CD4-positive, alpha-beta T cell treated with Interleukin-6 at 100 ng/mL for 8 hours (primary cell): ENCODE measurements around the gene ADNP2.
A peak's percentile ranks its signal among the peaks of the same experiment; 100 is the strongest.

Experiments used
- DNase-seq: peaks from one replicate; pipeline ENCODE4 v3.0.0-alpha.2; 2020; ENCODE audit warnings: mixed read lengths, low spot score

Gene ADNP2

GRCh38 chr18:80108739-80109675, at the start of gene ADNP2:
ADNP2 (plus strand) TSS chr18:80109262; CDS start chr18:80117543, 8,281 bp downstream.
- DNase-seq: peak; percentile 77

- no peak for DNase-seq
Observed at GRCh38 chr18:80059945-80060344, 49.1 kb upstream of the ADNP2 start.

GRCh38 chr18:80065705-80066104, 43.4 kb upstream of the ADNP2 start:
- no peak for DNase-seq

GRCh38 chr18:80067321-80067720, 41.7 kb upstream of the ADNP2 start:
- no peak for DNase-seq

GRCh38 chr18:80067897-80068296, 41.2 kb upstream of the ADNP2 start:
- no peak for DNase-seq

GRCh38 chr18:80068571-80069272, 40.3 kb upstream of the ADNP2 start:
- no peak for DNase-seq

- no peak for DNase-seq
Observed at GRCh38 chr18:80070825-80071224, 38.2 kb upstream of the ADNP2 start.

GRCh38 chr18:80074183-80074582, 34.9 kb upstream of the ADNP2 start:
- no peak for DNase-seq

- DNase-seq: no peak
Observed at GRCh38 chr18:80074697-80075096, 34.4 kb upstream of the ADNP2 start.

GRCh38 chr18:80075940-80076339, 33.1 kb upstream of the ADNP2 start:
- no peak for DNase-seq

- DNase-seq: no peak
Observed at GRCh38 chr18:80076379-80076778, 32.7 kb upstream of the ADNP2 start.

GRCh38 chr18:80077873-80078272, 31.2 kb upstream of the ADNP2 start:
- no peak for DNase-seq

GRCh38 chr18:80086281-80086680, 22.8 kb upstream of the ADNP2 start:
- DNase-seq: no peak

- DNase-seq: no peak
Observed at GRCh38 chr18:80088036-80088435, 21.0 kb upstream of the ADNP2 start.

GRCh38 chr18:80088823-80089222, 20.2 kb upstream of the ADNP2 start:
- DNase-seq: no peak

- DNase-seq: no peak
Observed at GRCh38 chr18:80095414-80095813, 13.6 kb upstream of the ADNP2 start.

- no peak for DNase-seq
Observed at GRCh38 chr18:80096032-80096565, 13.0 kb upstream of the ADNP2 start.

- no peak for DNase-seq
Observed at GRCh38 chr18:80097201-80097600, 11.9 kb upstream of the ADNP2 start.

GRCh38 chr18:80103231-80103630, 5.8 kb upstream of the ADNP2 start:
- DNase-seq: no peak

GRCh38 chr18:80104364-80104779, 4.7 kb upstream of the ADNP2 start:
- DNase-seq: no peak

GRCh38 chr18:80105369-80106167, 3.5 kb upstream of the ADNP2 start:
- no peak for DNase-seq

- DNase-seq: no peak
Observed at GRCh38 chr18:80106482-80107051, 2.5 kb upstream of the ADNP2 start.
